Measurements from ENCODE around the gene SLC35F4. TPM values are rescaled to one million over a fixed set of nuclear protein-coding genes. Genes with fewer than 3 reads are reported as not detected.

The SLC35F4 gene
- total RNA-seq, 1 experiment from 2014 or later, result not detected

DNA sequence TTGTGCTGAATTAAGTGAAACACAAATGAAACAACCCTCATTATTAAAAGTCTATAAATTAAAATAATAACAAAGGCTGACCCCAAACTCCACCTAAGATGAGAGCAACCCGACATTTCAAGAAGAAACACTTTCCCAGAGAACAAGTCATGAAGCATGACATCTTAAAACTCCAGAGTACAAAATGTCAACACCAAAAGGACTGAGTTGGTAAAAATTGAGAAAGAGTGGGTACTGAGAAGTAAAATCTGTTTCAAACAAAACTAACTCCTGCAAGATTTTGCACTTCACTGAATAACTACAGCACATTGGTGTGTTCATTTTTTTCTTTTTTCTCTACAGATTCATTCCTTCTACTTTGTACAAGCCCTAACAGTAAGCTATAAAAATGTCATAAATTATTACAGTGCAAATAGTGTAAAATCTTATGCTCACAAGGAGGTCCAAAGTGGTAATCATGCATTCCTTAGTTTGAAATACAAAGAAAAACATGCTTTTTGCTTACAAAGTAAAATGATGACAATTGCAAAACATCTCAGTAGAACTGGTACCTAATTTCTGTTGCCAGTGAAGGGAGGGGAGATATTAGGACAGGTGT lies 31.8 kb downstream of the SLC35F4 start:
- intact Hi-C loops (cut with micrococcal nuclease), result no loop called here
- no peak for TF ChIP-seq EZH2phosphoT487 (IDR thresholded peaks at IDR 0.05; ENCODE audit: borderline replicate concordance, low read length)
- TF ChIP-seq, protein P1, sequence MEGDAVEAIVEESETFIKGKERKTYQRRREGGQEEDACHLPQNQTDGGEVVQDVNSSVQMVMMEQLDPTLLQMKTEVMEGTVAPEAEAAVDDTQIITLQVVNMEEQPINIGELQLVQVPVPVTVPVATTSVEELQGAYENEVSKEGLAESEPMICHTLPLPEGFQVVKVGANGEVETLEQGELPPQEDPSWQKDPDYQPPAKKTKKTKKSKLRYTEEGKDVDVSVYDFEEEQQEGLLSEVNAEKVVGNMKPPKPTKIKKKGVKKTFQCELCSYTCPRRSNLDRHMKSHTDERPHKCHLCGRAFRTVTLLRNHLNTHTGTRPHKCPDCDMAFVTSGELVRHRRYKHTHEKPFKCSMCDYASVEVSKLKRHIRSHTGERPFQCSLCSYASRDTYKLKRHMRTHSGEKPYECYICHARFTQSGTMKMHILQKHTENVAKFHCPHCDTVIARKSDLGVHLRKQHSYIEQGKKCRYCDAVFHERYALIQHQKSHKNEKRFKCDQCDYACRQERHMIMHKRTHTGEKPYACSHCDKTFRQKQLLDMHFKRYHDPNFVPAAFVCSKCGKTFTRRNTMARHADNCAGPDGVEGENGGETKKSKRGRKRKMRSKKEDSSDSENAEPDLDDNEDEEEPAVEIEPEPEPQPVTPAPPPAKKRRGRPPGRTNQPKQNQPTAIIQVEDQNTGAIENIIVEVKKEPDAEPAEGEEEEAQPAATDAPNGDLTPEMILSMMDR (conservative IDR thresholded peaks at IDR 0.05; ENCODE audit: low read depth, low read length), result no peak
- no peak for TF ChIP-seq EZH2 (IDR thresholded peaks at IDR 0.05; ENCODE audit: low read length, unreplicated experiment)
- no peaks in the 10 kb centered on the region for H3K9me2 ChIP-seq (replicated peaks; ENCODE audit: low read length)
- peak overlapping the region; percentile 64 for H3K4me2 ChIP-seq (ENCODE audit: low read length)
- H3K4me1 ChIP-seq (ENCODE audit: insufficient read depth, low read length), result peaks cover 21% of the 10 kb centered on the region
- CTCF ChIA-PET, result no interaction called here
- H3K79me2 ChIP-seq (ENCODE audit: low read length), result no peaks in the 10 kb centered on the region
- no peaks in the 10 kb centered on the region for H3K36me3 ChIP-seq (ENCODE audit: low read depth, low read length)
- H3K9ac ChIP-seq (ENCODE audit: low read length), result no peak overlapping the region; the same call in 1 of the 2 replicates
- no peaks in the 10 kb centered on the region for H4K20me1 ChIP-seq (ENCODE audit: low read length)
- peak overlapping the region; percentile 4; the same call in 1 of the 2 replicates for H3K4me3 ChIP-seq (ENCODE audit: low read length)
- H2AFZ ChIP-seq (ENCODE audit: low read length), result no peak overlapping the region
- H3F3A ChIP-seq (ENCODE audit: low read length, unreplicated experiment), result peaks cover 17% of the 10 kb centered on the region
- H3K9me3 ChIP-seq (ENCODE audit: low read length), result 0 out of 2 replicates have a peak, but pooled peaks cover 5% of the 10 kb centered on the region
- POLR2A ChIA-PET (ENCODE audit: unreplicated experiment), result no interaction called here
- peak; percentile 55 for ATAC-seq
- H3K27ac ChIP-seq (ENCODE audit: low read length), result peak overlapping the region; percentile 48
- H3K27me3 ChIP-seq (ENCODE audit: low read length), result peaks cover 35% of the 10 kb centered on the region; the same call in 1 of the 2 replicates
- BruUV-seq (replicated peaks), result no TSS peak
- DNase-seq, result peak; percentile 88

DNA sequence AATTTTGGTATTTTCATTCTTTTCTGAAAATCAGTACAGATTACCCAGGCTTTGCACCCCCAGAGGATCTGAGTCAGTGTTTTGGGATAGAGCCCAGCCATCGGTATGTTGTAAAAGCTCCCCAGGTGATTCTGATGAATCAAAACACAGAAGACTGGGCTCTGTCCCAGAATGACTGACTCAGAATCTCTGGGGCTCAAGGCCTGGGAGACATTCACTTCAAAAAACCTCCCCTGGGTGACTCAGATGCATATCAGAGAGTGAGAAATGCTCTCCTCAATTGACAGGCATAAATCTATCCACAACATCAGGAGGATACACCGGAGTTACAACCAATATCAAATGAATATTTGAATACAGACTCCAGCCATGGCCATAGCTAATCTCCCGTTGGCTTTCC lies 32.6 kb downstream of the SLC35F4 start:
- no peak overlapping the region for H2AFZ ChIP-seq (ENCODE audit: low read length)
- no peaks in the 10 kb centered on the region for H4K20me1 ChIP-seq (ENCODE audit: low read length)
- ATAC-seq, result peak; percentile 97
- H3K4me1 ChIP-seq (ENCODE audit: insufficient read depth, low read length), result peaks cover 21% of the 10 kb centered on the region
- peaks cover 30% of the 10 kb centered on the region; the same call in 1 of the 2 replicates for H3K27me3 ChIP-seq (ENCODE audit: low read length)
- POLR2A ChIA-PET (ENCODE audit: unreplicated experiment), result interaction anchor here (0.7 kb wide), 2 partner anchors 742 to 1609 kb away, joined by 3 to 4 read pairs; no protein-coding TSS in a partner anchor
- H3K4me3 ChIP-seq (ENCODE audit: low read length), result peak overlapping the region; percentile 4; the same call in 1 of the 2 replicates
- H3K9me2 ChIP-seq (replicated peaks; ENCODE audit: low read length), result no peaks in the 10 kb centered on the region
- no peaks in the 10 kb centered on the region for H3K36me3 ChIP-seq (ENCODE audit: low read depth, low read length)
- TF ChIP-seq EZH2 (IDR thresholded peaks at IDR 0.05; ENCODE audit: low read length, unreplicated experiment), result no peak
- no peak overlapping the region for H3K9ac ChIP-seq (ENCODE audit: low read length)
- peak; percentile 100 for DNase-seq
- H3K27ac ChIP-seq (ENCODE audit: low read length), result peak overlapping the region; percentile 48
- BruUV-seq (replicated peaks), result no TSS peak
- CTCF ChIA-PET, result interaction anchor here (0.7 kb wide), 1 partner anchor 129 kb away, joined by 4 read pairs; no protein-coding TSS in a partner anchor
- H3K9me3 ChIP-seq (ENCODE audit: low read length), result 0 out of 2 replicates have a peak, but pooled peaks cover 5% of the 10 kb centered on the region
- peaks cover 17% of the 10 kb centered on the region for H3F3A ChIP-seq (ENCODE audit: low read length, unreplicated experiment)
- H3K79me2 ChIP-seq (ENCODE audit: low read length), result no peaks in the 10 kb centered on the region
- intact Hi-C loops (cut with micrococcal nuclease), result loop anchor here (1.0 kb wide), 1 partner anchor 259 kb away; no protein-coding TSS in a partner anchor
- peak overlapping the region; percentile 64 for H3K4me2 ChIP-seq (ENCODE audit: low read length)

DNA sequence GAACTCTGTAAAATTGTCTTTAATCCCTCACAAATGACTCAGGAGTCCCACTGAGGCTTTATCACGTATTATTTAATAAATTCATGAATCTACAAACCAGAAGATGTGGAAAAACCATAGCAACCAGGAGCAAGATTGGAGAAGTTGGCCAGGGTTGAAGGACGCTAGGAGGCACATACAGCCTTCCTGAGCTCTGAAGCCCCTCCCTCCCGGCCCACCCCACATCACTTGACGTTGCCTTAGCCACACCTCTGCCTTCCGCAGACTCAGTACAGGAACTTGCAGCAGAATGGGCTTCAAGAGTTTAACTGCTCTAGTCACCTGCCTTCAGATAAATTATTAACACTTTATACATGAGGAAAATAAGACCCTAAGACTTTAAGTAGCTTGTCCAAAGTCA lies 33.9 kb downstream of the SLC35F4 start:
- Histone ChIP-seq H3K4me1 (ENCODE audit: insufficient read depth, low read length) (peaks cover 21% of the 10 kb centered on the region), H3K9me3 (ENCODE audit: low read length) (0 out of 2 replicates have a peak, but pooled peaks cover 5% of the 10 kb centered on the region), H3F3A (ENCODE audit: low read length, unreplicated experiment) (peaks cover 17% of the 10 kb centered on the region), H3K36me3 (ENCODE audit: low read depth, low read length) (no peaks in the 10 kb centered on the region), H3K4me3 (ENCODE audit: low read length) (no peak overlapping the region), H3K79me2 (ENCODE audit: low read length) (no peaks in the 10 kb centered on the region), H2AFZ (ENCODE audit: low read length) (no peak overlapping the region), H3K27ac (ENCODE audit: low read length) (no peak overlapping the region), H4K20me1 (ENCODE audit: low read length) (no peaks in the 10 kb centered on the region), H3K9ac (ENCODE audit: low read length) (no peak overlapping the region), H3K27me3 (ENCODE audit: low read length) (peaks cover 24% of the 10 kb centered on the region; the same call in 1 of the 2 replicates), H3K9me2 (replicated peaks; ENCODE audit: low read length) (no peaks in the 10 kb centered on the region), H3K4me2 (ENCODE audit: low read length) (no peak overlapping the region)
- TF ChIP-seq, protein P1 (conservative IDR thresholded peaks at IDR 0.05; ENCODE audit: low read depth, low read length), result no peak
- TF ChIP-seq EZH2 (IDR thresholded peaks at IDR 0.05; ENCODE audit: low read length, unreplicated experiment) (no peak), EZH2phosphoT487 (IDR thresholded peaks at IDR 0.05; ENCODE audit: borderline replicate concordance, low read length) (no peak)
- intact Hi-C loops (cut with micrococcal nuclease), result no loop called here
- POLR2A ChIA-PET (ENCODE audit: unreplicated experiment), result no interaction called here
- CTCF ChIA-PET, result no interaction called here
- no peak for DNase-seq
- no TSS peak for BruUV-seq (replicated peaks)
- no peak for ATAC-seq
